ENCODE data around the gene MSMO1.

- TF ChIP-seq, protein P1, sequence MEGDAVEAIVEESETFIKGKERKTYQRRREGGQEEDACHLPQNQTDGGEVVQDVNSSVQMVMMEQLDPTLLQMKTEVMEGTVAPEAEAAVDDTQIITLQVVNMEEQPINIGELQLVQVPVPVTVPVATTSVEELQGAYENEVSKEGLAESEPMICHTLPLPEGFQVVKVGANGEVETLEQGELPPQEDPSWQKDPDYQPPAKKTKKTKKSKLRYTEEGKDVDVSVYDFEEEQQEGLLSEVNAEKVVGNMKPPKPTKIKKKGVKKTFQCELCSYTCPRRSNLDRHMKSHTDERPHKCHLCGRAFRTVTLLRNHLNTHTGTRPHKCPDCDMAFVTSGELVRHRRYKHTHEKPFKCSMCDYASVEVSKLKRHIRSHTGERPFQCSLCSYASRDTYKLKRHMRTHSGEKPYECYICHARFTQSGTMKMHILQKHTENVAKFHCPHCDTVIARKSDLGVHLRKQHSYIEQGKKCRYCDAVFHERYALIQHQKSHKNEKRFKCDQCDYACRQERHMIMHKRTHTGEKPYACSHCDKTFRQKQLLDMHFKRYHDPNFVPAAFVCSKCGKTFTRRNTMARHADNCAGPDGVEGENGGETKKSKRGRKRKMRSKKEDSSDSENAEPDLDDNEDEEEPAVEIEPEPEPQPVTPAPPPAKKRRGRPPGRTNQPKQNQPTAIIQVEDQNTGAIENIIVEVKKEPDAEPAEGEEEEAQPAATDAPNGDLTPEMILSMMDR (IDR thresholded peaks at IDR 0.05; ENCODE audit: extremely low read depth in 1 of 2, insufficient read depth in 1 of 2, low read depth in 1 of 2, low read length in 2 of 2), result no peak
- TF ChIP-seq JUN (IDR thresholded peaks at IDR 0.05; ENCODE audit: borderline replicate concordance, insufficient read depth, insufficient read length, low read depth) (no peak), POLR2A (IDR thresholded peaks at IDR 0.05; ENCODE audit: low read depth, low read length) (no peak), EZH2 (IDR thresholded peaks at IDR 0.05; ENCODE audit: borderline replicate concordance, low read depth, low read length, severe bottlenecking) (no peak), POLR2AphosphoS5 (IDR thresholded peaks at IDR 0.05; ENCODE audit: insufficient read depth, low read depth, low read length) (no peak), GATA2 (IDR thresholded peaks at IDR 0.05; ENCODE audit: insufficient read depth, insufficient read length, low read depth, low read length) (no peak)
Measured at GRCh38 chr4:165369522-165369921, 42.1 kb downstream of the MSMO1 start.

All from endothelial cell of umbilical vein (primary cell).